GM19395 (cell line): ENCODE data around the gene SLC23A3.

Experiments
- ATAC-seq: cut with Tn5 transposase; IDR thresholded peaks from one replicate; pipeline ENCODE4 v1.9.1; 2021; ENCODE audit warnings: mild to moderate bottlenecking, moderate library complexity; ENCODE audit not compliant: unreplicated experiment

The SLC23A3 gene

DNA sequence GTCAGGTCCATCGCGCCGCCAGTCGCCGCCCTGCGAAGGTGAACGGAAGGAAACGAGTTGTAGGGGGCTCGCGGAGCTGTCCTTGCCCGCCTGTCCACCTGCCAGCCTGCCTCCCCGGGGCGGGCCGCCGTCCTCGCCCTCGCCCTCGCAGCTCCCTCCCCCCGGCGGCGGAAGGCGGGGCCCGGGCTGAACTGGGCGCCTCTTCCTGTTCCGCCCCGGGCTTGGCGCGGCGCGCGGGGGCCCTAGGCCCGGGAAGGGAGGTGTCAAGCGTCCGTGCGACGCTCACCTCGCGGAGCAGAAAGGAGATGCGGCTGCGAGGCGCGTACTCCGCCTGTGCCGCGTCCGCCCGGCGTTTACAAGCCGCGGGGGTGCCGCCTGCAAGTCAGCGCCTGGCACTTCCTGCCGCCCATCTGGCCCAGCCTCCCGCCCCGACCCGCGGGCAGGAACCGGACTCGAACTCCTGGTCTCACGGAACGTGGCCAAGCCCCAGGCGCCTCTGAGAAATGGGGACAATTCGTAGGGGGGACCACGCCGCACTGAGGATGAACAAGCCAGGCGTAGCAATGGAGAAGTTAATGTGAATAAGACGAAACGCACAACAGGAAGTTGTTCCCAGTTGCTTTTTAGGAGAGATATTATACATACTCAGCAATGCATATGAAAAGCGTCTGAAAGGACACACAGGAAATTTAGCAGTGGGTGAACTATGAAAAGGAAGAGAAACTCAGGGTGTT is 7.2 kb upstream of the SLC23A3 start, which contains the start of gene CNPPD1:
Gene CNPPD1, minus strand, starts transcription at position 108 of the 734 bp plus-strand sequence. Its CDS starts 97 bp downstream, at position 11.
- ATAC-seq = peak; percentile 70

DNA sequence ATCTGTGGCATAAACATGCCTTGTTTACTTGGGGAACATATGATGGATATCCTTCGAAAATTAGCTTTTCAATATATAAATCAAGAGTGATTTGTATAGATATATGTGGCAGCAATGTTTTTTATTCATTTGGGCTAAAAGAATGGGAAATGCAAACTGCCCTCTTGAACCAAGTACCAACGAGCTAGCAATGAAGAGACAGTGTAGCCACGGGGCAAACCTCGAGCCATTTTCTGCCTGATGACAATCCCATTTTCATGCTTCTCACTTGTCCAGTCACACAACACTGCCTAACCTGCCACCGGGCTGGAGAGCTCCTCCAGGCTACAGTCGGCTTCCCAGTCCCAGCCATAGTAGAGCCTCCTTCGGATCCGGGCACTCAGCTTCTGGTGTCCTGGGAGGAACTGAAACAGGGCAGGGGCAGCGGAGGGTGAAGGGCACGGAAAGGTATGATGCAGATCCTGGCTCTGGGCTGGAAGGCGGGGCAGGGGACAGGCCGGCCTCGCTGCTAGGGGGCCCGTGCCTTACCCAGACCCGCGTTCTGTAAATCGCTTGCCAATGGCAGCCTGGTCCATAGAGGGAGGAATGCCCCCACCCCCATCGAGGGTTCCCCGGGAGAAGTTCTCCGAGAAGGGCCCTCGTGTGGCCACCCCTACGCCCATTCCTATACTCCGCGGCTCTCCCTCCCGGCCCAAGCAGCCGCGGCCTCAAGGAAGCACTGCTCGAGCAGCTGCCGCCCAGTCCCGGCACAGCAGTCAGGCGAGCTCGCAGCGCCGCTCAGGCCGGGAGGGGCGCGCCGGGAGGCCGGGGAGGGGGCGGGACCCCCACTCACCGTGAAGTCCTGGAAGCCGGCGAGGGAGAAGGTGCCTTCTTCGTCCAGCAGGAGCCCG is 6.3 kb upstream of the SLC23A3 start:
- peak; percentile 36 for ATAC-seq

DNA sequence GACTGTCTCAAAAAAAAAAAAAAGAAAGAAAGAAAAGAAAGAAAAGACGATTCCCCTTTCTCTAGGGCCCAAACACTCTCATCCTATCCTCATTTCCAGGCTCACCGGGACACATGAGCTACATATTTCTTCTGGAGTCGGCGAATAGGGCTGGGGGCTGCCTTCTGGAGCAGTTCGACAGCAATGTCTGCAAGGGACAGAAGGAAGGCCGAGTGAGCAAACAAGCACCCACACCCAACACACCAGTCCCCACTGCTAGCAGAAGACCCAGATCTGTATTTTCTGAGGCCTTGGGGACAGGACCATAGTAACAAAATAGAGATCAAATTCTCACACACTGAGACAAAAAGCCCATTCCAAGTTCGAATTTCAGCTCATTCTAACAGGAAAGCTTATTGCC is 5.7 kb upstream of the SLC23A3 start:
- no peak for ATAC-seq

DNA sequence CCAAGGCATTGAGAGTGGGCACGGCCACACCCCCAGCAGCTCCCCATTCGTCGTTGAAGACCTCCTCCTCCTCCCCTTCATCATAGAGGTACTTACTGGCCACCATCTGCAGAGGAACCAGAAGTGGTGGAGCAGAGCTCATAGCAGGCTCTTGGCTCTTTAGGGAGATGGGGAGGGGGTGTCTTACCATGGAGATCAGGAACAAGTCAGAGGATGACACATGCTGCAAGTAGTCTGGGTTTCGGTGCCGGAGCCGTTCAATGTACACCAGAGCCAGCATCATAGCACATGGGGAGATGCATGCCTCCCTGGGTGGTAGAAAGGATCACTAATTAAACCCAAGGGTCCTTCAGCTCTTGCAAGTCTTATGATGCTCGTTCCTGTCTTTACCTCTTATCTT is 5.0 kb upstream of the SLC23A3 start:
- ATAC-seq = no peak

DNA sequence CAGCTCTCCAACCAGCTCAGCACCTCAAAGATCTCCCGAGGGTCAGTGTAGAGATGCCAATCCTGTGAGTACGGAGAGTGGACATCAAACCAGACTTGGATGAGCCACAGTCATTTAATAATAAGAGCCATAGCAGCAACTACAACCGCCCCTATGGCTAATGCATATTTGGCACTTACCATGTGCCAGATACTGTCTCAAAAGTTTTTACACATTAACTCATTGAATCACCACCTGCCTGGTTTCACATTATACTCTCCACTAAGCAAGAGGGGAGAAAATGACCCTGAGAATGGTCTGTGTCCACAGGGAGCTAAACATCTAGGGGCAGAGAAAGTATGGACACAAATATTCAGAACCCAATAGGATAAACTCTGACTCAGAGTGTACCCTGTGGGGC is 4.3 kb upstream of the SLC23A3 start:
- ATAC-seq = no peak

DNA sequence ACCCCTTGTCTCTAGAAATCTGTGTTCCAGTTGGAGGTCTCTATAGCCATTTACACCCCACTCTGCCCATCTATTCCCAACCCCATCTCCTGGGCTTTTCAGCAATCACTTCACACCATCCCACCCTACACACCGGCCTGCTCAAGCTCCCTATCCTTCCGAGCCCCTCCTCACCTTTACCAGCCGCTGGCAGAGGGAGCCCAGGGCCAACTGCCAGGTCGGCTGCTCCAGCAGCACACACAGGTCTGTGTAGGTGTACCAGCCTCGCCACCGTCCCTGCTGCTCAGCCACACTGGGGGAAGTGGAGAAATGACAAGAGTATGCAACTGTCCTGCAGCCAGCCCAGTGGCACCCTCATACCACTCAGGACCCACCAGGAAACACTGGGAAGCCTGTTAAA is 3.3 kb upstream of the SLC23A3 start:
- ATAC-seq = no peak

DNA sequence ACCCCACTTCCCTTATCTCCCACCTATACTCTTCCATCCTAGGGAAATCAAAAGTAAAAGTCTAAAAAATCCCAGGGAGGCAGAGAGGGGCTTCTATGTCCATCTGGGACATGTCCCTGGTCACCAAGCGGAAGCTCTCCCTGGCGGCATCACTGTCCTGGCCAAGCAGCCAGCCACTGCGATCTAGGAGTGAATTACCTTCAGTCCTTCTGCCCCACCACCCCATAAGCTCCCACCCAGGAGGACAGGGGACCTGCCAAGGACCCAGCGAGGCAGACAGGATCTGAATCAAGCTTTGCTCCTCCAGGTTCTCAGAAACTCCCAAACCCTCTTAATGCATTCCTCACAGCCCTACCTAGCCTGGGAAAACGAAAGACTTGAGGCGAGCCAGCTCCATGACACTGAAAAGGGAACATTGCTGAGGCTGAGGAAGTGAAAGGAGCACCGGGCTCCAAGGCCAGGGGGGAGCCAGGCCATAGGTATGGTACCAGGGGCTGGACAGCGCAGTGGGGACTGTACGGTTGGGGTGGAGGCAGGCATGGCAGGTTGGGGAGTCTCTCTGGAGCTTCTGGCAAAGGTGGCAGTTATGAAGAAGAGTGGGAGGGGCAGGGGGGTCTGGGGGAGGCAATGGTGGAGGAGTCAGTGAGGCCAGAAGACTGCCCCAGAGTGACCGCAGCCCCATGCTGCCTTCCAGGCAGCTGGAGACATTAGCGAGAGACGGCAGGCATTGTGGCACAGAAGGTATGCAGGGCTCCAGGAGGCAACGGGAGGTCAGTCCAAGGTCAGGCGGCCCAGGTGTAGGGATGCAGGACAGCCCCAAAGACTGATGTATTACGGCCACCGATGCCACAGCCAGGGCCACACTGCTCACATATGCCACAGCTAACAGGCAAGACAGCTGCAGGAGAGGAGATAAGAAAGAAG is 2.7 kb upstream of the SLC23A3 start:
- no peak for ATAC-seq

DNA sequence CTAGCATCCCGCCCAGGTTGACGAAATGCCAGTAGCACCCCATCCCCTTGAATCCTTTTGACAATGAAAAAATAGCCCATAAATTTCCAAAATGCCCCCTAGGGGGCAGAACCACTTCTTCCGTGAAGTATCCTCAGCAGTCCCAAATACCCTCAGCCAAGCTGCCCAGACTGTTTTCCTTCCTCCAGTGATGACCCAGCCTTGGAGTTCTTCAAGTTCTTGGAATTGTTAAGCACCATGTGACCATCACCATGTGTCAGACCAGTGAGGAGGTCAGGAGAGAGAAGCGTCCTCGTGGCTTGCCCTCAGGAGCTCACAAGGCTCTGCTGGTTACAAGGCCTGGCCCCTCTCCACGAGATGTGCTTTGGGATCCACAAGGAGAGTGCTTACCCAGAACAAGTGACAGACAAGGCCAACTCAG is 1.4 kb upstream of the SLC23A3 start:
- ATAC-seq = no peak

DNA sequence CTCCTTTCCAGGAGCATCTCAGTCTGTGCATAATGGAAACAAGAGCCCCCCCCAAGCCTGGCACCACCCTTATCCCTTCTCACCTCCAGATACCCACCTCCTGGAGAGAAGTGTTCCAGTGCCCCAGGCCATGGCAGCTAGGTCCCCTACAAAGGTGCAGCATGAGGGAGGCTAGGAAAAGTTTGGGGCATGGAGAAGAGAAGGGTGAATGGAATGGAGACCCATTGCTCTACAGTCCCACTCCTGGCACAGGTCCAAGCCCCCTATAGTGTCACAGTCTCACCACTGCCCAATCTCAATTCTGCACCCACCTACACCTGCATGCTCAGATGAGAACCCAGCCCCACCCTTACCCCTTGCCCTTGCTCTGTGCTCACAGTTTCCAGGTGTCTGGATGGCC is 897 bp downstream of the SLC23A3 start:
- ATAC-seq = no peak

DNA sequence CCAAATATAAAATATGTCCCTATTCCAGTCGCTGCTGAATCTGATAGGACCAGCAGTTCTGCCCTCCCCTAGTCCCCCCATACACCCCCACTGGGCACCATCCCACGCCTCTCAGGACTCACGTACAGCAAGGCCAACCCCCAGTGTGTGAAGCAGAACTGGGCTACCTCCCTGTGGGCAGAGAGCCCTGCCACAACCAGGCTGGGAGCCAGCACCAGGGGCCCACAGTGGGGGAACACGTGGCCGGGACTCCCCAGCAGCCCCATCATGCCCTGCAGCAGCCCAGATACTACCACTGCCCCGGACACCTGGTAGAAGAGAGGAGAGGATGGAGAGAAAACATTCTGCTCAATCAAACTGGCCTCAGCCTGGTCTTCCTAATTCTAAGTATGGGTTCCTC is 1.3 kb downstream of the SLC23A3 start:
- ATAC-seq = no peak

DNA sequence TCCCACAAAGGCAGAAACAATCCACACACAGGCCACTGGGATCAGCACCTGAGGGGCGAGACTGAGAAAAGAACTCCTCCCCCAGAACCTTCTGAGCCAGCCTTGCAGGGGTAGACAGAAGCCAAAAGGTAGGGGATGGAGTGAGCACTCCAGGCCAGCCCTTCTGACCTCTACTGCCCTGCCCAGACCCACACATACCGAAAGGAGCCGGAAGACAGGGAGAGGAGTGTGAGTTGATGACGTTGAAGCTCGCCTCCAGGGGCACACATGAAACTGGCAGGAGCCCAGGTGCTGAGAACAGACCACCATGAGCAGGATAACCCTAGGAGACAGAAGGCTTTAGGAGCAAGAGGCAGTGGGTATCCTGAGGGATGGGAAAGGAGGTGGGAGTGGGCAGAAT is 1.8 kb downstream of the SLC23A3 start:
- ATAC-seq = no peak

DNA sequence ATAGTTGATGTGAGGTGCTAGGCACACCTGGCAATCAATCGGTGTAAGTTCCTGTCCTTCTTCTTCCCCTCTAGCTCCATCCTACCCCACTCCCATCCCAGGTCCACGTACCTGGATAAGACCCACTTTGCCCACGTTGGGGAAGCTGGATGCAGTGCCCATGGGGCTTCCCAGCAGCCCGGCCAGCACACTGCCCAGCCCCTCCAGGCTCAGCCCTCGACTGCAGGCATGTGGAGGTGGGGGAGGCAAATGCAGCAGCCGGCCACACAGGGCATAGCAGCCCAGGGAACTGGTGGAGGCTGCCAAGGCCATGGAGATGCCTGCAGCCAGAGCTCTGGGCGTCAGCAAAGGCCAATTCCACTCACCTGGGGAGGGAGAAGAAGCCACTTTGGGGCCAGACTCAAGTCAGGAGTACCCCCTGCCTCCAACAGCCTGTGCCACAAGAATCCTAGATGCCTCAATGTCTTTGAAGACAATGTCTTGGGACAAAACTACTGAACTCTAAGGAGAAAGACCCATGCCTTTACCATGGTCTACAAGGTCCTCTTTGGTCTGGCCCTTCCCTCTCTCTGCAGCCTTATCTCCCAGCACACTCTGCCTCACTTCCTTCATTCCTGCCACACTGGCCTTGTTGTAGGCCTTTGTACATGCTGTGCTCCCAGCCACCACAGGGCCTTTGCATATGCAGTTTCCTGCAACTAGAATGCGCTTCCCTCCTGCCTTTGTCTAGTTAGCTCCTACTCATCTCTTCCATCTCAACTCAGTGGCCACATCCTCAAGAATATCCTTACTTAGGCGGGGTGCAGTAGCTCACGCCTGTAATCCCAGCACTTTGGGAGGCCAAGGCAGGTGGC is 4.5 kb downstream of the SLC23A3 start:
- ATAC-seq = no peak

DNA sequence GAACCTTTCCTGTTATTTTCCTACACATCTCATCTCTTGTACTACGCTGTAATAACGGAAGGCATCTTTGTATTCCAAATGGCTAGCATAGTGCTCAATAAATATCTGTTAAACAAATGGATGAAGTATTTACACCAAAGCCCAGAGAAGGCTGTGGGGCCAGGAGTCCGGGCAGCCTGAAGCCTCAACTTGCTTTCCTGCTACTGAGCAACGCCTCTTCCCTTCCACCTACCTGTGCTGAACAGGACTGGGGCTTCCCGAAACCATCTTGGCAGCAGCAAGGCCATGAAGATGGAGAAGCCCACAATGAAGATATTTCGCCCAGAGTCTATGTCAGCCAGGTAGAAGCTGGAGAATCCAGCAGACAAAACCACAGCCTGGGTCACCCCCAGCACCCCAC is 6.7 kb downstream of the SLC23A3 start:
- no peak for ATAC-seq

DNA sequence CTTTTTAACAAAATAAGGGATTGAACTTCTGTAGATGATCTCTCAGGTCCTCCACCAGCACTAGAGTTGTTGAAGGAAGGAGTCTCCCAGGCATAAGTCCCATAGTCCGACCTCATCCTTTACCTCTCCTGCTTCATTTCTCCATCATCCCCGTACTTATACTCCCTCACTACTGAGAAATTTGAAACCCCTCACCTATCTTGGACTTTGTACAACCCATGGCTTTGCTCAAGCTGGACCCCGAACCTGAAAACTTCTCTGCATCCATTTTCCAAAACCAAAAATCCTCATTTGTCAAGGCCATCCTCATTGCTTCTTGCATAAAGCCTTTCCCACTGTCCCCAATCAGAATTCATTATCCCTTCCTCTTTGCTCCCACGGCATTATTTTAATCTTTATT is 8.7 kb downstream of the SLC23A3 start:
- ATAC-seq = no peak

DNA sequence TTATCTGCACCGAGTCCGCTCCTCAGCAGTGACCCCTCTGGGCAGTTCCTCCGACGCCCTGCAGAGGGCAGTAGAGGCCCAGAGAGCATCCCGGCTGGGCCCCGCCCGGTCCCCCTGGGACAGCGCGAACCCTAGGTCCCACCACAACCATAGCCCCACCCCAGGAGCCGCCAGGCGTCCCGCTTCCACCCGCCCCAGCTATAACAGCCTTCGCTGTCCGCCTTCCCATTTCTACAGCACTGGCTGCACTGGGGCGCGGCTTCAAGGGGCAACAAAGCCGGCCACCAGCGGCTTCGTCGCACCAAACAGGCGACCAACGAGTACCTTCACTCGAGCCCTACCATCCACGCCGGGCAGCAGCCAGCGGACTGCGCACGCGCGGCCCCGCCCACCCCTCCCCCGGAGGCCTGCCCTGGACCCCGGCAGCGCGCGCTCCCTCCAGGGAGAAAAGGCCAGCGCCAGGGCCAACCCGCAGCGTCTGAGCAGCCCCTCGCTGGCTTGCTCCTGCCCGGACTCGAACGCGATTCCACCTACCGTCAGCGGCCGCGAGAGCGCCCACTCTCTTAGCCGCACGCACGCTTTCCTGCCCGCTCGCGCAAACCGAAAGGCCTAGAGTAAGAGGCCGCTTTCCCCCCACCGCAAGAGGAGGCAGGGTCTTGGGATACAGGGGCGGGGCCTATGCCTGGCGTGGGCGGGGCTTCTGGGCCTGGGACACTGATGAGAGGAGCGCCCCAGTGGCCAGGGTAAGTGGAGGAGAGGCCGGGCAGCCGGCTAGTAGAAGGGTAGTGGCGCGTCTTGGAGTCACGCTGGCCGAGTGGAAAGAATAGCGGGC is 9.4 kb downstream of the SLC23A3 start, which contains the start of gene NHEJ1:
Gene NHEJ1, minus strand, starts transcription at position 630 of the 832 bp plus-strand sequence. CDS start 2,453 bp downstream, outside the sequence.
- peak; percentile 89 for ATAC-seq

DNA sequence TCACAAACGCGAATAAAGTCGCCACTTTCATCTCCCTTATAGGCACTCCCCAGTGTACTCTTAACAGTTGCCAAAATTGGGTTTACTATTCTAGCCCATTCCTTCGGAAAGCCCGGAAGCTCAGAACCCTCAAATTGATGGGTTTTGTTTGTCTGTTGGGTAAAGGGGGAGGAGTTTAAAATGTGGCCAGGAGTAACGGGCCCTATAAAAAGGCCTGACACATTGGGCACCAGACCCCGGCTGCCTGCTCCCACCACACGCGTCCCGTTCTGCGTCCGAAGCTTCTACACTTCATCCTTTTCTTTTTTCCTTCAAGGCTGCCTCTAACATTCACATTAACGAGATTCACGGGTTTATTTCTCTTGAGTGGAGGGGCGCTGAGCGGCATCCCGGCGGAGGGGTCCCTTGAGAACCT is 10.1 kb downstream of the SLC23A3 start:
- ATAC-seq = peak; percentile 3

DNA sequence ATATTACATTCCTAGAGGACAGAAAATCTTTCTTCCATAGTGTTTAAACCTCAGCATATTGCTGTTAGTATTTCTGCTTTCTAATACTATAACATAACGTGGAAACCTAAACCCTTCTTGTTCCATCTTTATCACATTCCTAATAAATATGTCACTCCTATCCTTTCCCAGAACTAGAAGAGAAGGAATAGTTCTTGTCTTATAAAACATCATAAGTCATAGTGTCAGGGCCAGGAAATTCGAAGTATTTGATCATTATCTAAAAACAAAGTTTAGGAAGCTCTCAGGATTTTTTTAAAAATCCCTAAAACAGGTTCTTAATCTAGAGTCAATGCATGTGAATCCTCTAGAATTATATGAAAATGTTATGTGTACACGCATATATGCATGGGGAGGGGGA is 11.2 kb downstream of the SLC23A3 start:
- no peak for ATAC-seq

DNA sequence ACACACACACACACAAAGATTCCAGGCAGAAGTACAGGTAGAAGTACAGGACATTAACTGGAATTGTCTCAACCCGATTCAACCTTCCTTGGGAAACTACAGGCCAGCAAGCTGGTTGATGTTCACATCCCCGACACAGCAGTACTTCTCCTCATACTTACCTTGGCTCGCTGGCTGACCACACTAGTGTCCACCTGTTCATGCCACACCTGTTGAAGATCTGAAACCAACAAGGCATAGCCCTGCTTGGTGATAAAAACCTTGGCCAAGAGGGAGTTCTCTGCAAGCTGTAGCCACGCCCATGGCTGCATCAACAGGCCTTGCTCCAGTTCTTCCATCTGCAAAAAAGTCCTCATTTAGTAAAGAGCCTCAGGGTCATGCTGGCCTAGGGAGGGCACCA is 11.8 kb downstream of the SLC23A3 start:
- no peak for ATAC-seq

DNA sequence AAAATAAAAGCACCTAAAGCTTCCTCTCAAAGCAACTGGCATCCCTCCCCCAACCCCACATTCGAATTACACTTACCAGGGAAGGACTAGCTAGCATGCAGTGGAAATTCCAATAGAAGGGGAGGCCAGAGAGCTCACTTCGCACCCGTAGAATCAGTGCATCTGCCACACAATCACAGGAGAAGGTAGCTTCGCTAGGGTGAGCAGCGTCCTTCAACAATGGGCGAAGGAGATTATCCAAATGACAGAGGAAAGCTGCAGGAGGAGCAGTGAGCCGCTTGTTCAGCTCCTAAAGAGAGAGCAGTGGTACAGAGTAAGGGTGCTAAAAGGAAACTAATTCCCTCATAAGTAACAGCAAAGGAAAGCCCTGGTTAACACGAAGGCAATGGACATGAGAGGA is 12.4 kb downstream of the SLC23A3 start:
- ATAC-seq = no peak
